Activated gamma-delta T cell treated with anti-CD3 and anti-CD28 coated beads, Interleukin-2, amount 50 U/mL, for 16 hours (primary cell): ENCODE results near the gene RBMS1.

Source experiments
- DNase-seq: peaks from one replicate; pipeline ENCODE4 v3.0.0-alpha.2; 2020; ENCODE audit warnings: low read depth

The RBMS1 gene

DNA sequence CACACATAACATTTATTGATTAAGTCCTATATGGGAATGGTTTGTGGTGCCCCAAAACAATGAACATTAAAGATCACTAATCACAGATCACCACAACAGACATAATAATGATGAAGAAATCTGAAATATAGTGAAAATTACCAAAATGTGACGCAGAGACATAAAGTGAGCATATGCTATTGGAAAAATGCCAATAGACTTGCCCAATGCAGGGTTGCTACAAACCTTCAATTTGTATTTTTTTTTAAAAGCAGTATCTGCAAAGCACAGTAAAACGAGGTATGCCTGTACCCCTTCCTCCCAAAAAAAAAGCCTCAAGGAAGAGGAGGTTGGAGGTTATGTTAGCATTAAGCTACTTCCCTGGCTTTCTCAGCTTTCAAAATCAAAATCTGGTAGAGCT is 131.1 kb downstream of the RBMS1 start:
- DNase-seq, result no peak

DNA sequence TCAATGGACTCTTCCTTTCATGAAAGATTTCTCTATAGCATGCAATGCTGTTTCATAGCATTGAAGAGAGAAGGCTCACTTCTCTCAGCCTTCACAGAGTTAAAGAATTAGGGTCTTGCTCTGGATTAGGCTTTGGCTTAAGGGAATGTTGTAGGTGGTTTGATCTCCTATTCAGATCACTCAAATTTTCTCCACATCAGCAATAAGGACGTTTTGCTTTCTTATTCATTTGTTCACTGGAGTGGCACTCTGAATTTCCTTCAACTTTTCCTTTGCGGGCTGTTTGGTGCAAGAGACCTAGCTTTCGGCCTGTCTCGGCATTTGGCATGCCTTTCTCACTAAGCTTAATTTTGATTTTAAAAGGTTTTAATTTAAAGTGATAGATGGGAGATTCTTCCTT is 131.6 kb downstream of the RBMS1 start:
- DNase-seq, result no peak

DNA sequence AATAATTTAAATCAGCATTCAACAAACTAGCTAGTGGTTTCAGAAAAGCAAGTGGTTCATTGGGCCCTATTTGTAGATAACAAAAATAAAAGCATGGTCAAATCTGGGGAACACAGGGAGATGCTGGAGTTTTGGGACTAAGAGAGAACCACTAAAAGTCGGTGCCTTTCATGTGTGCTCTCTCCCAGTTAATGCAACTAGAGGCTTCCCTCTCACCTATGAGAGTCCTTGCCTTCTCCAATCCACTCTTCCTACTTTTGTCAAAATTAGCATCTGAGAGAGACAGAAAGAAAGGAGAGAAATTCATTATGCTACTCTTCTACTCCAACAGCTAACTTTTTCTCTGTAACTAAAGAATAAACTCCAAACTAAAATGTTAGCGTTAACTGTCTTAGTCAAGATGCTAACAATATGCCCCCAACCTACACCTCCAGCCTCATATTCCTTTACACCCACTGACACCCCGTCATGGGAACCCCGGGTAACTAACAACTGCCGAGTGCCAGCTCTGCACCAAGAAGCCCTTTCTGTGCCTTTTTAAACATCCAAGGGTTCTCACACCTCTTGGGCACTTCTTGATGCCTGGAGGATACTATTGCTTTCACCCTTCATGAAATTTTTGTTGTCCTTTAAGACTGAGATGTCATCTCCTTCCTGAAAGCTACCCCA is 133.4 kb downstream of the RBMS1 start:
- no peak for DNase-seq

DNA sequence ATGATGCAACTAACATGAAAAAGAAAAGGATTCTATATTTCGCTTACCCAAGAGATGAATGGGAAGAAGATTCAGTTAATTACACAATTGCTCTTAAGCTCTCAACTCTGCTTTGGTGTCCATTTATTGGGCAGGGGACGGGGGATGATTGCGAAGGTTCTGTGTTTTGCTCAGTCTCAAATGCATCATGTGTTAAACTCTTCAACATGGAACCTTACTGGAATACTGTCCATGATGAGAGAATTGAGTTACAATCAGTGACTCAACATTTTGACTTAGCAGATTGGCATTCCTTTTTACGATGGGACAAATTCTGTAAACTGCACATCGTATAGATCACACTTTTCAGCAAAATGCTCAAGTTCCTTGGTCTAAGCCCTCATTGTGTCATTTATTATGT is 135.6 kb downstream of the RBMS1 start:
- no peak for DNase-seq

DNA sequence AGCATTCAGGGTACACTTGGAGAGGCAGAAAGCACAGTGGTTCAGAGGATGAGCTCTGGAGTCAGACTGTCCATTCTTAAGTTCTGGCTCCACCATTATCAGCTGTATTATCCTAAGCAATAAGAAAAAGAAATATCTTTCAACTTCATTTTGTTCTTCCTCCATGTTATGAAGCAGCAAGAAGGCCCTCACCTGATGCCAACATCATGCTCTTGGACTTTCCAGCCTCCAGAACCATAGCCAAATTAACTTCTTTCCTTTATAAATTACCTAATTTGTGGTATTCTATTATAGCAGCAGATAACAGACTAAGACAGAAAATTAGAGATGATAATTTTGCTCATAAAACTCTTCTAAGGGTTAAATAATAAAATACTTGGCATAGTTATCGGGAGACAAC is 137.1 kb downstream of the RBMS1 start:
- DNase-seq, result no peak

DNA sequence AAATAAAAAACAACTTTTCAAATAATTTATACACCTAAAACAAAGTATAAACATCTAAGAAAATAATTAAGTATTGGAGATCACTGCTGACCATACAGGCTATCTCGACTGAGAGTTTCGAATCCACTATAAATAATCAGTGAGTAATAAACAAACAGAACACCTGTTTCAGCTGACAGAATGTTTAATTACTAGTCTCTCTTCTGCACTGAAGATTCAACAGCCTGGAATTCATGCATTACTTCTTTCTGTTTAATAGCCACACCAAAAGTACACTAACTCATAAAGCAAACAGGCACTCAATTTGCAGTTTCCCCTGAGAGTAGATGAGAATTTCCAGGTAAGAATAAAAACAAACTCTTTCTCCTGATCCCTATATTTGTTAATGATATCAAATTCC is 138.5 kb downstream of the RBMS1 start:
- no peak for DNase-seq

DNA sequence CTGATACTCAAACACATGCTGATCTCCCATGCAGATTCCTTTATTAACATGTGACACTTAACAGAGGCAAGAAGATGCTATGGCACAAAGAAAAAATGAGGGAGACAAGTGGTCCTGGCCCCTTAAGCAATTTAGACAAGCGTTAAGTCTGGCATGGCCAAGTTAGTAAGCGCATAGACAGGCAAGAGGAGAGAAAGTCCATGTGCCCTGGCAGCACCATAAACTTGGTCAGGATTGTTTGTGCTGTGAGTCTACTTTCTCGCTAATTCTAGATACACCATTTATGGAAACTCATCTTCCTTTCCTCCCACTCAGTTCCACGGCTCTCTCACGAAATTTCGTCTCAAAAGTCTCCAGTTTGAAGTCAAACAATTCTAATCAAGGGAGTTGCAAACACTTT is 138.9 kb downstream of the RBMS1 start:
- DNase-seq, result no peak

DNA sequence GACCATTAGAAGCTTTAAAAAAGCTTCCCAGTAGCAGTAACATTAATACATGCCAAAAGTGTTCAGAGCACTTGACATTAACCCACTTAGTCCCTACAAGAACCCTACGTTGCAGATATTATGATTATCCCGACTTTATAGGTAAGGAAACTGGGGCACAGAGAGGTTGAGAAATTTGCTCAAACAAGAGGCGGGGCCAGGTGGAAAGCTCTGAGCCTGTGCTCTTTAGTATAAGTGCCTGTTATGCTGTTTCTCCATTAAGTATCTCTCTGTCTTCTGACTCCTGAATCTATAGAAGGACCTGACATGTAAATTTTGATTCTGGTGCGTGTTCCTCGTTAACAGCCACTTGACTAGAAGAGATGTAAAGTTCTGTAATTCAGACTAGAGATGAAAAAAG is 139.8 kb downstream of the RBMS1 start:
- DNase-seq, result no peak

DNA sequence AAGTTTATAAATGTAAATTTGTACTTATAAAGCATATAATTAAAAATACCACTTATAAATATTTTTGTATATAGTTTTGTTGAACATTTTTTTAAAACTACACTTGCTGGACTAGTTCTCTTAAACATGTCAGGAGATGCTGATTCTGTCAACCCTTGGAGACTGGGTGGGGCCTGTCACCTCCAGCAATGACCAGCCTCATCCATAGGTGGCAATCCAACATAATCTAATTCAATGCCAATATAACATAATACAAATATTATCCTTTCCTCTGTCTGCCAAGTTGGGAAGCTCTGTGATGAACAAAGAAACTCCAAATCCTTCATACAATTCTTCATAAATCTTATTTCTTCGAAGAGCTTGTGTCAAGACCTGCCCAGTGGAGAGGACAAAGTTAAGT is 140.4 kb downstream of the RBMS1 start:
- no peak for DNase-seq

DNA sequence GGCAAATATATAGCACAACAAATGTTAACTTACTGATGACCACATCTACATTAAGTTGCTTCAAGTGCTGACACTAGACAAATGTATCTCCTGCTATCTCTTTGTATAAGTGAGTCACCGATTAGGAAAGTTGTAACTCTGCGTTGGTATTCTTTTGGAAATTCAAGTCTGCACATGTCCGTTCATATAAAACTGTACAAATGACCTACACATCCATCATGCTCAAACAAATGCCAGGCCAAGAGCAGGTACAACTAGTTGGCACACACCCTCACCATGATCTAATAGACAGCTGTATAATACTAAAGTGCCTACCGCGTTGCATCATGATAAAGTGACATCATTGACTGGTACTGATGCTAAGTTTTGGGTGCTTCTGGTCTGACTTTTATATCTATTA is 141.1 kb downstream of the RBMS1 start:
- DNase-seq, result no peak

DNA sequence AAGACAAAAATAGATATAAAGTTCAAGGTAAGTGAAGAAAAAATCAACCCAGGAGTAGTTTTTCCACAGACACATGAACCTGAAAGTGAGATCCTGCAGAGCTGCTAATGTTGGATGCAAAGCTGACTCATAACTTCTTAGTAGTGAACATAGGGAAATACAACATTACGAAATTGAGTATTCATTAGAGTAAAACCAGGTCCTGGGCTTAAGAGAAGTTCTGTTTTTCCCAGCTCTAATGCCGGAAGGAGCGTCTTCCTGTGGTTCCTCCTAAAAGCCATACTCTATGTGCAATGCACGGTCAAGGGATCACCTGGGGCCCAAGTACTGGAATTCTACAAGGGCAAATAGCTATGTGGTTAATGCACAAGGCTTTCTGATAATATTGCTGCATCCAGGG is 141.7 kb downstream of the RBMS1 start:
- DNase-seq, result no peak

DNA sequence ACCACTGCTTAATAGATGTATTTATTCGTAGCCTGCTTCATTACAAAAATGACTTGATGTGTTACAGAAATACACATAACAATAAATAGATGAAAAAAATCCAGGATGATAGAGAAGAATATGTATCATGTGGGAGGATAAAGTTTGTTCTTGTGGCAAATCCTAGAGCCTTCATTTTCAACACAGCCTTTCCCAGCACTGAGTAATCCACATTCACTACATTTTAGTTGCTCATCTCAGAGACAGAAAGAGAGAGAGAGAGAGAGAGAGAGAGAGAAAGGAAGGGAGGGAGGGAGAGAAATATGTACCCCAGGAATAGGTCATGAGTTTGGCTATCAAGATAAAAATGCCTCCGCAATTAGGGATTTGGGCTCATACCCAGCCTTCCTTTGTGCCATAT is 144.3 kb downstream of the RBMS1 start:
- DNase-seq, result no peak

DNA sequence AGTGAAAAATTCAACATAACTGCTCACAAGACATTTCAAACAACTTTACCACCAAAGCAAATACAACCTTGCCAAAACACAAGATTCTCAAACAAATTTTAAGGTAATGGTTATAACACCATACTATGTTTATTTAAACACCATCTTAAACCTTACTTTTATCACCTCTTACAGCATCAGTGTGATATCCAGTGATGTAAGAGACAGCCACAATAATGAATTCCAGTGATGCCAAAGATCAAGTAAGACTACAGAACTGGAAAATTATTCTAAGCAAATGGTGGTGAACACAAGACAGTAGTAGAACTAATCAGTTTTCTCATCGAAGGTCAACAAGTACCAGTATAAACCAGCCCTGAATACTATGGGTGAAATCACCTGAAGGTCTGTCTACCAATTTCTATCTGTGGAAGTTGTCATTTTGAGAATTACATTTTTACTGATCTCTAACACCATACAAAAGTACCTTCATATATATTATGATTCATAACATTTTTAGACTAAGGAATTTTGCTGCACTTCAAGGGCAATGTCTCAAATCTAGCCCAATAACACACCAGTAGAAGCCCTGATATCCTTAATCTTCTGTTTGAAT is 146.2 kb downstream of the RBMS1 start:
- DNase-seq, result no peak

DNA sequence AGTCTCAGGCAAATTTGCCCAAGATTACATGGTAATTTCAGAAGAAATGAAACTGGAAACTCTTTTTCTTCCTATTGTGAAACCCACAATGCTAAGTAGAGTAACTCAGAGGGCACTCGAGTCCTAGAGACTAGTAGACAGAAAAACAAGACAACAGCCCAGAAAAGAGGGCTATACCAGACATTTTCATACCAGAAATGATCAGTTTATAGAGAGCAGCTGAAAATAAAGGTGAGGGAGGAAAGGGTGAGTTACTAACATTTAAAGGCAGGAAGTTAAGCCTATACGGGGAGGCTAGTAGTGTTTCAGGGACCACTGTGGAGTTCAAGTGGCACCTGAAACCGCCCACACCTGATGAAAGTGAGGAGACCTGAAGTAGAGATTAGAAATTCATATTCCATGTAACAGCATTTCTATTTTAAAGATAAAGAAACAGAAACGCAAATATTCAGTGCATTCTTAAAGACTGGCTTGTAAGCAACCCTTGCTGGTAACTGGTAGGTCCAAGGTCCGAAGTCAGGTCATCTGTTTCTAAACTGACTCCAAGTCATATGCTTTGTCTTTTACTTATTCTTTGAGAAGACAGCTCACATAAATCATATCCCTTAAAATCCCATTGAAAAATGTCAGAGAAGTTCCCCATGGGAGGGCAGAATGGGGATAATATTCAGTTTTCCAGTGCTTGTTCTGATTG is 148.4 kb downstream of the RBMS1 start:
- no peak for DNase-seq

DNA sequence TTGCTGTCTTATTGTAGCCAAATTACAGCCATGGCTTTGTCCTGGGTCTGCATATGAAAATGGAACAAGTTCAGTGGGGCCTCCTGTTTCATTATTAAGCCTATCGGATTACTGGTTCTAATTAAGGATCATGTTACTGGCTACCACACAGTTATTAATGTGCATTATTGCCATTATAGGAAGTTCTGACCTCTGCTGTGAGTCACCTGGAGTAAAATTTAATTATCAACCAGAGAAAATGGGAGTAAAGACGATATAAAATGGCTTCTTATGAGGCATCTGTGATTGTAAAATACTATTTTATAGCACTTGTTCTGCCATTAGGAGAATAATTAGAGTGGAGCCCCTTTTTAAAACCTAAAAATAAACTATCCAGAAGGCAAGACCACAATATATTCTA is 150.2 kb downstream of the RBMS1 start:
- DNase-seq, result no peak

DNA sequence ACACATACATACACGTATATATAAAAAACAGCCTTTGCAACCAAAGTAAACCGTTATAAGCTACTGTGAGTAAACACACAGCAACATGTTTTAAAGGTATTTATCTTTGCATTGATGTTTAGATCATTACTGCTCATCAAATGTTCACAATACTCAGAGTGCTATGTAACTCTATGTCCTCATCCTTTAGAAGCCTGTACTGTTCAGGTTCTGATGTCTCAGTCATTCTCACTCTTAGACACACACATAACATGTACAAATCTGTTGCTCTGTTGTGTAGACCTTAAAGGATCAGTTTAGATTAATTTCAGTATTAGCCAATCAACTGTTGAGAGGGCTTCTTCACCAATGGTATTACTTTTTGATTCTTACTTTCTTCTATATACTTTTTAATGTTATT is 153.9 kb downstream of the RBMS1 start:
- no peak for DNase-seq

DNA sequence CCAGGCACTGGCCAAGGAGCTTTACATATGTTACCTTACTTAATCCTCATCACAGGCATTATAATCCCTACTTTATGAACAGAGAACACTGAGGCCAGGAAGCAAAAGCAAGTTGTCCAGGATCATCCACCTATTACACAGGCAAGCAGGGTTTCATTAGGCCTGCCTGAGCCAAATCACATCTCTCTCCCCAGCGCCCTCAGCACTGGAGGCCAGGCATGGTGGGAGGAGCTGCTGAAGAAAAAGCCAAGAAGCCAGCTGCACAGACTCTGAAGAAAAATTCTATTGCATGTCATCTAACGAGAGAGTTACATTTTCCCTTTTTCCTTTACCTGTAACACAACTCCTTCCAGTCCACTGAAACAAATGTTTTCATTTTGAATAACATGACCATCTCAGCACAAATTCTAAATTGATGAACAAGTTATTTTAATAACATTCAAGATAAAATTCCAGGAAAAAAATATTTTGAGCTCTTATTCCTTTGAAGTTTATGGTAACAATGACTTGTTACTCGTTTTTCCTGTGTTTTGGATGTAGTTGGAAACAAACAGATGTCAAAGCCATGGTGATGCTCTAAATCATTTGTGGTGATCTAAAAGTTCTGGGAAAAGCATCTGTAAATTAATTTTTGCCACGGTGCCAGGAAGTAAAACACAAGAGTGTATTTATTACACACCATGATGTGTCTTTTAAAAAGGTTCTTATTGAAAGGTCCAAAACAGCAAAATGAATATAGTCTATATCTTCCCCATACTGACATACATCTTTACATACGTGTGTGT is 154.5 kb downstream of the RBMS1 start:
- no peak for DNase-seq

DNA sequence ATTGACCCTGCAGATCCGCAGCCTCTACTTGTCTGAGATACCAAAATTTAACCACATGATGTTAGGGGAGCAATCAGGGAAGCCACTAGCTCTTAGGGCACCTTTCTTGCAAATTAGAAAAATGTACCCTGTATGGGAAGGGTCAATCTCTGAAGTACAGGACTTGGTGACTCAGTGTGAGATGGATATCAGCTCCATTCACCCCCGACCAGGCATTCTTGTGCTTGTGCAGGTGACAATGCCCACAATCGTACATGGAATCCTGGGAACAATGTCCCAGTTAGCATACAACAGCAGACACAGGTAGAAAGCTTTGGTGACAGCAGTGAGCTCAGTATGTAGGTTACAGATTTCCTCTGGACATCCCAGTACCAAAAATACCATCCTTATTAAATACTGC is 155.9 kb downstream of the RBMS1 start:
- no peak for DNase-seq

DNA sequence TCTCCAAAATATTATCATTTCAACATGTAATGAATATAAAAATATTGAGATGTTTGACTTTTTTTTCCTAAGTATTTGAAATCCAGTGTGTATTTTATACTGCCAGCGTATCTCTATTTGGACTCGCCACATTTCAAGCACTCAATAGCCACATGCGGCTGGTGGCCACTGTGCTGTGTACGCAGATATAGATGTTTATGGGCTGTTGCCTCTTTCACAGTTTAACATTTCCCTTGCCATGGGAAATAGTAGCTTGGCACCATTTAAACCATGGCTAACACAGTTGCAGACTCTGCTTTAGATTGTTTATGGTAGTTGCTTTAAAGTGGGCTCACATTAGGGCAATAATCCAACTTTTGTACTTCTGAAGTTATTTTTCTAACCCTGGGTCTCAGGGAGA is 157.0 kb downstream of the RBMS1 start:
- DNase-seq, result no peak

DNA sequence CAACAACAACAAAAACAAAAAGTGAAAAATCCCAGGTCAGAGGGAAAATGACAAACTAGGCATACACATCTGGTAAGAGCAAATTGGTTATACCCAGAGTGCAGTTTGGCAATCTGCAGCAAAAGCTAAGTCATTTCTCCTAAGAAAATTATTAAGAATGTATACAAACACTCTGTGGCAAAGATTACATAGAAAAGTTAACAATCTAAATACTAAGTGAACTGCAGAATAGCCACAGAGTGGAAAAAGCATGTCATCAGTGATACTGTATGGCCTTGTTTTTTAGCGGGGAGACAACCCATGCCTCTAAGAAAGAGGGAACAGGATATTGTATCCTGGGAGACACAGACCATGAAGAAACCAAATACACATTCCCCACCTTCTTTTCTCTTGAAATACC is 157.5 kb downstream of the RBMS1 start:
- DNase-seq, result no peak

DNA sequence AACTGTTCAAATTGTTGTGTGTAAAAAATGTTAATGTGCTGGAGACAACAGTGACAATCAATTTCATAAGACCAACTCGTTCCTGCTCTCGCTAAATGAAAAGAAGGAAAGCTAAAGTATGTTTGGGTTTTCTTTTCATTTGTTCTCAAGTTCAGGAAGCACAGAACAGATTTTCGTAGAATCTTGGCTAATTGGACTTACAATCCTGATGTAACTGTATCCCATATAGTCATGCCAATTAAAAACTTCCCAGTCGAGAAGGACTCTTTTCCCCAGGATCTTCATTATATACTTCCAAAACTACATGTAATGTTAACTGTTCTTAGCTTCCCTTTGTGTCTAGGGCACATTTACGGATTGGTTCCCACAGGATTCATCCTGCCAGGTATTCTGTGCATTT is 158.2 kb downstream of the RBMS1 start:
- no peak for DNase-seq

DNA sequence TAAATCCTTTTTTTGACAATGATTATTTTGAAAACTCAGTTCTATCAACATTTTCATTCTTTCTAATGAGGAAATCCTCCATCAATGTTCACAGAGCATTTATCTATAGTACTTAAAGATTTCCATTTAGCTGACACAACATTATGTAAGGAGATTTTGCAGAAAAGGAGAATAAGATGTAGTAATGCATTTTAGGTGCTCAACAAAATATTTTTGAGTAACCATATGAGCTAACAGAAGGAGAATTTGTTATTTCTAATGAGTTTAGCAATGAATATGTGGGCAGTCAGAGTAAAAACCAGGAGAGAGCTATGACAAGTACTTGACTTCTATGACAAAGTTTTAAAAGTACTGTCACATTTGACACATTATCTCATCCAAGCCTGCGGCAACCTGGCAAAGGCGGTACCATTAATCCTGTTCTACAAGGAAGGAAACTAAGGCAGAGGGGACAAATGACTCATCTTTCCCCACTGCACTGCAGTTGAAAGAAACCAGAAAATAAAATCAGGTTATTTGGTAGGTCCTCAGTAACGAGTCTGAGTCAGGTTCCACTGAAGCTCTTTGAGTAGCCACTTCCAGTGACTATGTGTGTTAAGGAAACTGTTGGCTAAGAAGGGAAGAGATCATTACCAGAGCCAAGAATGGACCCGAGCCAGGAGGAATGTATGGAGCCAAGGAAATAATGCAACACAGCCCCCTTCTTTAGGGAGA is 159.4 kb downstream of the RBMS1 start:
- DNase-seq, result no peak
